ENCODE measurements around the gene ITGA3.
"Not testable (repeated sequence)": the region's sequence is repeated elsewhere in the genome, so short reads cannot be mapped to it uniquely, and the experiment has no call there.

ITGA3 gene

GRCh38 chr17:50034498-50035364, 21.2 kb upstream of the ITGA3 start:
- no peak for DNase-seq (ENCODE audit: low spot score)

- DNase-seq (ENCODE audit: low spot score), result no peak
These were observed 20.5 kb upstream of the ITGA3 start for GRCh38 chr17:50035421-50035879.

- DNase-seq (ENCODE audit: low spot score), result no peak
These were observed 20.0 kb upstream of the ITGA3 start for GRCh38 chr17:50035945-50036344.

- no peak for DNase-seq (ENCODE audit: low spot score)
These were observed 19.3 kb upstream of the ITGA3 start for GRCh38 chr17:50036455-50037261.

- DNase-seq (ENCODE audit: low spot score), result no peak
These were observed 18.4 kb upstream of the ITGA3 start for GRCh38 chr17:50037321-50038107.

GRCh38 chr17:50039058-50039457, 16.9 kb upstream of the ITGA3 start:
- DNase-seq (ENCODE audit: low spot score), result no peak

GRCh38 chr17:50040496-50040895, 15.4 kb upstream of the ITGA3 start:
- not testable (repeated sequence) for DNase-seq (ENCODE audit: low spot score)

- no peak for DNase-seq (ENCODE audit: low spot score)
These were observed 13.7 kb upstream of the ITGA3 start for GRCh38 chr17:50042211-50042610.

- DNase-seq (ENCODE audit: low spot score), result no peak
These were observed 12.4 kb upstream of the ITGA3 start for GRCh38 chr17:50043290-50044148.

GRCh38 chr17:50044483-50044882, 11.4 kb upstream of the ITGA3 start:
- no peak for DNase-seq (ENCODE audit: low spot score)

GRCh38 chr17:50045154-50045553, 10.8 kb upstream of the ITGA3 start:
- DNase-seq (ENCODE audit: low spot score), result no peak

- DNase-seq (ENCODE audit: low spot score), result no peak
These were observed 9.7 kb upstream of the ITGA3 start for GRCh38 chr17:50046179-50046578.

GRCh38 chr17:50046667-50047066, 9.2 kb upstream of the ITGA3 start:
- DNase-seq (ENCODE audit: low spot score), result no peak

- DNase-seq (ENCODE audit: low spot score), result no peak
These were observed 8.8 kb upstream of the ITGA3 start for GRCh38 chr17:50047083-50047482.

GRCh38 chr17:50047488-50048126, 8.3 kb upstream of the ITGA3 start:
- no peak for DNase-seq (ENCODE audit: low spot score)

GRCh38 chr17:50048146-50048720, 7.7 kb upstream of the ITGA3 start:
- DNase-seq (ENCODE audit: low spot score), result no peak

GRCh38 chr17:50048988-50049387, 6.9 kb upstream of the ITGA3 start:
- DNase-seq (ENCODE audit: low spot score), result no peak

- no peak for DNase-seq (ENCODE audit: low spot score)
These were observed 6.3 kb upstream of the ITGA3 start for GRCh38 chr17:50049636-50050035.

- no peak for DNase-seq (ENCODE audit: low spot score)
These were observed 5.4 kb upstream of the ITGA3 start for GRCh38 chr17:50050431-50051032.
